Measurements from ENCODE around the gene KCNJ5.

Gene KCNJ5

GRCh38 chr11:128938156-128938885 is 47.2 kb downstream of the KCNJ5 start:
- no peak for TF ChIP-seq CTCF (IDR thresholded peaks at IDR 0.05)

GRCh38 chr11:128939591-128939990 is 48.4 kb downstream of the KCNJ5 start:
- no peak for TF ChIP-seq CTCF (IDR thresholded peaks at IDR 0.05)

- TF ChIP-seq CTCF (IDR thresholded peaks at IDR 0.05): no peak
These were observed 49.0 kb downstream of the KCNJ5 start for GRCh38 chr11:128940156-128940555.

- TF ChIP-seq CTCF (IDR thresholded peaks at IDR 0.05): no peak
These were observed 49.4 kb downstream of the KCNJ5 start for GRCh38 chr11:128940603-128941002.

GRCh38 chr11:128941110-128941509 is 50.0 kb downstream of the KCNJ5 start:
- no peak for TF ChIP-seq CTCF (IDR thresholded peaks at IDR 0.05)

GRCh38 chr11:128941573-128942271 is 50.6 kb downstream of the KCNJ5 start:
- no peak for TF ChIP-seq CTCF (IDR thresholded peaks at IDR 0.05)

- TF ChIP-seq CTCF (IDR thresholded peaks at IDR 0.05): no peak
These were observed 51.1 kb downstream of the KCNJ5 start for GRCh38 chr11:128942272-128942612.
